MCF 10A (cell line): ENCODE measurements around the gene SIGLEC10. TPM values are rescaled to one million over a fixed set of nuclear protein-coding genes. Genes with fewer than 3 reads are reported as not detected.

Experiments used
- BruUV-seq: library from RNA; stranded (reverse); fragments of 400-500 nt; replicated peaks from 2 replicates; lab custom pipeline; 2021; lab: Mats Ljungman, UMichigan
- CTCF ChIA-PET: fragments of 300-600 bp; sonication (Branson Sonifier 250); formaldehyde crosslinking; extraction: SDS; loops from one replicate; lab custom pipeline; 2021; ENCODE audit warnings: antibody characterized with exemption, inconsistent platforms; lab: Yijun Ruan, JAX
- POLR2A ChIA-PET: fragments of 300-600, 350-650 bp; sonication (Branson Sonifier 250); formaldehyde crosslinking; extraction: SDS; loops from one replicate; lab custom pipeline; 2020; ENCODE audit warnings: antibody characterized with exemption, inconsistent platforms; lab: Yijun Ruan, JAX
- DNase-seq: peaks from one replicate; pipeline ENCODE4 v3.0.0-alpha.2; 2018; ENCODE audit not compliant: unreplicated experiment
- H3K27ac Mint-ChIP-seq: one replicate; pipeline ENCODE4 v1.8.0; 2022; ENCODE audit warnings: mild to moderate bottlenecking, low read depth, mixed read lengths; ENCODE audit not compliant: unreplicated experiment
- H3K27me3 Mint-ChIP-seq: one replicate; pipeline ENCODE4 v1.8.0; 2022; ENCODE audit warnings: mixed read lengths; ENCODE audit not compliant: insufficient read depth, unreplicated experiment
- H3K36me3 Mint-ChIP-seq: one replicate; pipeline ENCODE4 v1.8.0; 2022; ENCODE audit warnings: mild to moderate bottlenecking, moderate library complexity, mixed read lengths; ENCODE audit not compliant: insufficient read depth, unreplicated experiment
- H3K4me1 Mint-ChIP-seq: one replicate; pipeline ENCODE4 v1.8.0; 2022; ENCODE audit warnings: mixed read lengths; ENCODE audit not compliant: insufficient read depth, unreplicated experiment
- H3K4me3 Mint-ChIP-seq: one replicate; pipeline ENCODE4 v1.8.0; 2022; ENCODE audit warnings: mild to moderate bottlenecking, moderate library complexity, mixed read lengths; ENCODE audit not compliant: unreplicated experiment
- H3K9me3 Mint-ChIP-seq: one replicate; pipeline ENCODE4 v1.8.0; 2022; ENCODE audit warnings: mixed read lengths; ENCODE audit not compliant: unreplicated experiment
- CTCF ChIP-seq: fragments of 200-600 bp; IDR thresholded peaks from one replicate; pipeline ENCODE4 v1.8.0; 2022; ENCODE audit warnings: antibody characterized with exemption, mild to moderate bottlenecking; ENCODE audit not compliant: unreplicated experiment
- intact Hi-C: fragments of 100-400 bp; cut with micrococcal nuclease; formaldehyde crosslinking; loops from 2 replicates; pipeline ENCODE4 v1.14.1; 2022
- total RNA-seq: library from RNA; stranded (reverse); gene quantifications from 2 replicates; pipeline ENCODE4 v1.2.3, GENCODE V29; 2022

SIGLEC10 gene
- total RNA-seq, 1 experiment from 2014 or later = not detected

- H3K27me3 Mint-ChIP-seq = no peaks in the 10 kb centered on the region
- H3K4me1 Mint-ChIP-seq = no peaks in the 10 kb centered on the region
- intact Hi-C loops = no loop called here
- DNase-seq = no peak
- H3K27ac Mint-ChIP-seq = no peak overlapping the region
- H3K9me3 Mint-ChIP-seq = no peaks in the 10 kb centered on the region
- BruUV-seq = no TSS peak
- CTCF ChIA-PET = interaction anchor here (0.6 kb wide), 1 partner anchor 215 kb away, joined by 3 read pairs; no protein-coding TSS in a partner anchor
- H3K4me3 Mint-ChIP-seq = no peak overlapping the region
- no peak for TF ChIP-seq CTCF
- no peaks in the 10 kb centered on the region for H3K36me3 Mint-ChIP-seq
- POLR2A ChIA-PET = no interaction called here
These were observed 40.0 kb downstream of the SIGLEC10 start for GRCh38 chr19:51377422-51377821.

GRCh38 chr19:51375504-51376221 is 41.8 kb downstream of the SIGLEC10 start:
- TF ChIP-seq CTCF = no peak
- intact Hi-C loops = no loop called here
- ChIA-PET CTCF (no interaction called here), POLR2A (interaction anchor here (0.7 kb wide), 1 partner anchor 184 kb away, joined by 3 read pairs; no protein-coding TSS in a partner anchor)
- no peaks in the 10 kb centered on the region for H3K9me3 Mint-ChIP-seq
- no peaks in the 10 kb centered on the region for H3K27me3 Mint-ChIP-seq
- no TSS peak for BruUV-seq
- no peaks in the 10 kb centered on the region for H3K4me1 Mint-ChIP-seq
- H3K27ac Mint-ChIP-seq = no peak overlapping the region
- no peaks in the 10 kb centered on the region for H3K36me3 Mint-ChIP-seq
- H3K4me3 Mint-ChIP-seq = no peak overlapping the region
- no peak for DNase-seq

GRCh38 chr19:51372649-51373504 is 44.6 kb downstream of the SIGLEC10 start, which contains the start of gene NKG7:
NKG7 (minus strand) TSS chr19:51372654; CDS start chr19:51372535, 119 bp downstream.
- no peaks in the 10 kb centered on the region for H3K9me3 Mint-ChIP-seq
- H3K27ac Mint-ChIP-seq = no peak within 1 kb of the TSS
- H3K27me3 Mint-ChIP-seq = no peaks in the 10 kb centered on the region
- no peaks in the 10 kb centered on the region for H3K36me3 Mint-ChIP-seq
- no peak for TF ChIP-seq CTCF
- POLR2A ChIA-PET = no interaction called here
- no peak for DNase-seq
- no TSS peak for BruUV-seq
- CTCF ChIA-PET = interaction anchor here (0.5 to 0.9 kb wide), 3 partner anchors 9 to 26 kb away, joined by 3 read pairs; no protein-coding TSS in a partner anchor
- no peaks in the 10 kb centered on the region for H3K4me1 Mint-ChIP-seq
- H3K4me3 Mint-ChIP-seq = no peak within 1 kb of the TSS
- intact Hi-C loops = no loop called here
